ENCODE measurements around the gene MYO3B.

GRCh38 chr2:170321526-170321925 lies 143.6 kb downstream of the MYO3B start:
- no peak for TF ChIP-seq POLR2A (IDR thresholded peaks at IDR 0.05)
- TF ChIP-seq, protein P1, sequence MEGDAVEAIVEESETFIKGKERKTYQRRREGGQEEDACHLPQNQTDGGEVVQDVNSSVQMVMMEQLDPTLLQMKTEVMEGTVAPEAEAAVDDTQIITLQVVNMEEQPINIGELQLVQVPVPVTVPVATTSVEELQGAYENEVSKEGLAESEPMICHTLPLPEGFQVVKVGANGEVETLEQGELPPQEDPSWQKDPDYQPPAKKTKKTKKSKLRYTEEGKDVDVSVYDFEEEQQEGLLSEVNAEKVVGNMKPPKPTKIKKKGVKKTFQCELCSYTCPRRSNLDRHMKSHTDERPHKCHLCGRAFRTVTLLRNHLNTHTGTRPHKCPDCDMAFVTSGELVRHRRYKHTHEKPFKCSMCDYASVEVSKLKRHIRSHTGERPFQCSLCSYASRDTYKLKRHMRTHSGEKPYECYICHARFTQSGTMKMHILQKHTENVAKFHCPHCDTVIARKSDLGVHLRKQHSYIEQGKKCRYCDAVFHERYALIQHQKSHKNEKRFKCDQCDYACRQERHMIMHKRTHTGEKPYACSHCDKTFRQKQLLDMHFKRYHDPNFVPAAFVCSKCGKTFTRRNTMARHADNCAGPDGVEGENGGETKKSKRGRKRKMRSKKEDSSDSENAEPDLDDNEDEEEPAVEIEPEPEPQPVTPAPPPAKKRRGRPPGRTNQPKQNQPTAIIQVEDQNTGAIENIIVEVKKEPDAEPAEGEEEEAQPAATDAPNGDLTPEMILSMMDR (IDR thresholded peaks at IDR 0.05): no peak

Measured in body of pancreas (tissue), 4 donors.